HG02759 (cell line): ENCODE measurements around the gene MCF2L.

ENCODE experiments used
- ATAC-seq: cut with Tn5 transposase; IDR thresholded peaks from one replicate; pipeline ENCODE4 v1.9.1; 2021; ENCODE audit warnings: mild to moderate bottlenecking, moderate library complexity; ENCODE audit not compliant: unreplicated experiment

Gene MCF2L

DNA sequence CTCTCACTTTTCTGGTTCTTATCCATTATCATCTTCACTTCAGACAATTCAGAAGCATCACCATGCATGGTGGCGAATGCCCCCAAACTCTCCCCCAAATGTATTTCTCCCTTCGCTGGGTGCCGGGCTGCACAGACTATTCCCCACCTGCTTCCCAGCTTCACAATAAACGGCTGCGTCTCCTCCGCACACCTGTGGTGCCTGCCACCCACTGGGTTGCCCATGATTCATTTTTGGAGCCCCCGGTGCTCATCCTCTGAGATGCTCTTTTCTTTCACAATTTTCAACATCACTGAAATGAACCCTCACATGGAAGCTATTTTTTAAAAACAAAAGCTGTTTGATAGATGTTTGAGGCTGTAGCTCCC lies 150.8 kb downstream of the MCF2L start:
- no peak for ATAC-seq

DNA sequence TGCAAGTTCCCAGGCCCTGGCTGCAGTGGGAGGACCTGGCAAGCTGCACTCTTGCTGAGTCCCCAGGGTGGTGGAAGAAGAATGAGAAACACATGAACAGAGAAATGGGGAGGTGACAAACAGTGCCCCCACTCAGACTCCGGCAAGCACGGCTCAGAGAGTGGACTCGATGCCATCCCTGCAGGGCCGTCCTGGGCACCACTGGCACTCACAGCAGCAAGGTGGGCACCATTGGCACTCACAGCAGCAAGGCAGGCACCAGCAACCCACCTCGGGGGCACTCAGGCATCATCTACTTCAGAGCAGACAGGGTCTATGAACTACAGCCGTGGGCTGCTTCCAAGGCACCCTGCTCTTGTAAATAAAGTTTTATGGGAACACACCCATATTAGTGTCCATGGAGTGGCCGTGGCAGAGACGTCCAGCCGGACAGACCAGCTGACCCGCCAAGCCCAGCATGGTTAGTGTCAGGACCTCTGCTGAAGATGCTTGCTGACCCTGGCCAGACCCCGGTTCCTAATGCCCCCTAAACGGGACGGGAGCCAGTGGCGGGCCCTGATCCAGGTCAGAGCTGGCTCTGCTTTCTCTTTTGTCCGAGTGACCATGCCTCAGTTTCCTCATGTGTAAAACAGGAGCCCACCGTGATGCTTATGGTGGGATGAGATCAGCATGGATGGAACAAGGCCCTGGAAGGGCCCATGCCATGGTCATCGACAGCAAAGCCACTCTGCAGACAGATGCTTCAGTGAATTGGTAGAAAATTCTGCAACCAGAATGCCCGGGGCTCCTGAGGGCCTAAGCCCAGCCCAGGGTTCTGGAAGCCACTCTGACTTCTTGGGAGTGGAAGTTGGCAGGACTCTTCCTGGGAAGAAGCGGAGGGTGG lies 151.5 kb downstream of the MCF2L start:
- no peak for ATAC-seq

DNA sequence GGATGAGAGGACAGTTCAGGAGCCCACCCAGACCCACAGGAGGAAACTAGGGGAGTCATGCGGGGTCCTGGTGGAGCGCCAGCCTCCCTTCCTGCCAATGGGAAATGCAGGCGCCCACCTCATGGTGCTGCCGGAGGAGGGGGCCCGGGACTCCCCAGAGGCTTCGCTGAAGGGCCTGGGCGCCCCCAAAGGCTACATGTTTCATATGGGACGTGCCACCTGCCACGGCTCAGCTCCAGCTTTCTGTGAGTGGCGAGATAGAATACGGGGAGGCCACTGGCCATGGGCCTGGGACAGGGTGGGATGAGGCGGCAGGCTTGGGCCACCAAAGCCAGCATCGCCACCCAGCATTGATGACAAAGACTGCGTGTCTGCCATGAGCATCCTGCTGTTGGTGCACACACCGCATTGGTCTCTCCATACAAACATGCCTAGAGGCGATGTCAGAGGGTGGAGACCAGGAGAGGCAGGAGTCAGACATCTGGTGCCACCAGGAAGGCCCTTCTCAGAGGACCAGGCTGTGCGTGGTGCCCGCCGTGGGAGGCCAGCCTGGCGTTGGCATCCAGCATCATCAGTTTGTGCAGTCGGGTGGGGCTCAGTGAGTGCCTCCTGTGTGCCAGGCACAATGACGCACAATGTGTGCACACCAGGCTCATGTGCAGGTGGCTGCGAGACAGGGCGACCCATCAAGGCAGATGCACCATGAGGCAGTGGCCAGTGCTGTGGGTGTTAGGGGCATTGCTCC lies 152.3 kb downstream of the MCF2L start:
- no peak for ATAC-seq

DNA sequence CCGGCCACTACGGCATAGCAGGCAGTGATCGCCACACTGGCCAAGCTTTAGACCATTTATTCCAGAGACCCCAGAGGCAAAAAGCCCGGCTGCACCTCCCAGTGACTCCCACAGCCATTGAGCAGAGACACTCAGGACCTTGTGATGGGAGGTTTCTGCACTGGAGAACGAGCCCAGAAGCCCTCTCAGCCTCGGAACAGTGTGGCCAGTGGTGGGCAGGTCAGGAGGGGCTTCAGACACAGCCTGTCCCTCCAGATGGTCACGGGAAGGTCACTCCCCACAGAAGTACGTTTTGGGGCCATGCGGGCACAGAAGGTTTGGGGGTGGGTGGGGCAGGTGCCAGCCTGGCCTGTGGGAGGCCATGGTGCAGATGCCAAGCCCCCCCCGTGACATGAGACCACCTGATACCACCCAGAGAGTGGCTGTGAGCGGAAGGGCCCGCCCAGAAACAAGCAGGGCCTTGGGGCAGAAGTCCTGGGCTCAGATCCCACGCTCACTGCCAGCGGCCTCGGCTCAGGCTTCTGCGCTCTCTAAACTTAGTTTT lies 153.0 kb downstream of the MCF2L start:
- no peak for ATAC-seq

DNA sequence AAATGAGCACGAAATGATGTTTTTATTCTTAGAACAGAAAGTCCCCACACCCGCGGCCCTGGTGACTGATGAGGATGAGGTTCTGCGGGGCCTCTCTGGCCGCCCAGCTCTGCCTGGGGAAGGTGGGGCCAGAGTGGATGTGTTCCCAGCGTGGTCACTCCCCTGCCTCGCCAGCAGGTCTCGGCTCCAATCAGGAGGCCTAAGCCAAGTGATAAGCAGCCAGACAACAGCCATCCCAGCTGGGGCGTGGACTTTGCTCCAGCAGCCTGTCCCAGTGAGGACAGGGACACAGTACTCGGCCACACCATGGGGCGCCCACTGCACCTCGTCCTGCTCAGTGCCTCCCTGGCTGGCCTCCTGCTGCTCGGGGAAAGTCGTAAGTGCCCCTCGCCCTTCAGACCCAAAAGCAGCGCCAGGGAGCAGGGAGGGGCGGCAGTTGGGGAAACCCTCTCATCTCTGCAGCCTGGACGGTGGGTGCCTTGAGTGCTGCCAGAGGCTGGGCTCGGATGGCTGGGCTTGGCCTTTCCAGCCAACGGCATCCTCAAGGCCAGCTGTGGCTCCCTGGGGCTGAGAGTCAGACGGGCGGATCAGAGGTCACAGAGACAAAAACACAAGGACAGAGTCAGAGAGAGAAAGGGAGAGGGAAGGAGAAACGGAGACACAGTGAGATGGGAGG lies 153.7 kb downstream of the MCF2L start, which contains the start of gene F10:
F10 (plus strand) TSS at position 250 of the 676 bp plus-strand sequence; CDS start at position 307, 57 bp downstream.
- no peak for ATAC-seq

DNA sequence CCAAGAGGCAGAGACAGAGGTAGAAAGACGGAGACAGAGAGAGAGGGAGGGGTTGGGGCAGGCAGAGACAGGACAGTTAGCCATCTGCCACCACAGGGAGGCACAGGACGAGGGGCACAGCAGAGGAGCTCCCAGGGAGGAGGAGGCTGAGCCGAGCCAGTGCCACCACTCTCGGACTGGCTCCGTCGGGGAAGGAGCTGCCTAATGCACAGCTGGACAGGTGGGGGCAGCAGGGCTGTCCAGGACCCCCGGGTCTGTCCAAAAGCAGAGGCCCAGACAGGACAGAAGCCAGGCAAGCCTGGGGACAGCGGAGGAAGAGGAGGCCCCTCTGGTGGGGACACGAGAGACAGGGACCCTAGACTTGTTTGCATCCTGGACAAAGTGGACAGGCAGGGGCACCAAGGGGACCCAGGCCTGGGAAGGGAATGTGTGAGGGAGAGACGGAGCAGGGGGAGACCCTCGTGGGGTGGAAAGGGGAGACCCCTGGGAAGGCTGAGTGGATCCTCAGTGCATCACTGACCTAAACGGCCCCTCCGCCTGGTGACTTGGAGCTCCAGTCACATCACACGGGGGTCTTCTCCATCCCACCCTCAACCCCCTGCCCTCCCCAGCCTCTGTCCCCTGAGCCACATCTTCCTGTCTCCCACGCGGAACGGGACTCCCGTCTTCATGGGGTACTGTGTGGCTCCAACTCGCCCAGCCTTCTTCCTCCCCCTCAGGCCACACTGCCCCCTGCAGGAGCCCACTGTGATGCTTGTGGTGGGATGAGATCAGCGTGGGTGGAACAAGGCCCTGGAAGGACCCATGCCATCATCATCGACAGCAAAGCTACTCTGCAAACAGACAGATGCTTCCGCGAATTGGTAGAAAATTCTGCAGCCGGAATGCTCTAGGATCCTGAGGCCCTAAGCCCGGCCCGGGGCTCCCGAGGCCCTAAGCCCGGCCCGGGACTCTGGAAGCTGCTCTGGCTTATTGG lies 154.5 kb downstream of the MCF2L start:
- ATAC-seq = no peak

DNA sequence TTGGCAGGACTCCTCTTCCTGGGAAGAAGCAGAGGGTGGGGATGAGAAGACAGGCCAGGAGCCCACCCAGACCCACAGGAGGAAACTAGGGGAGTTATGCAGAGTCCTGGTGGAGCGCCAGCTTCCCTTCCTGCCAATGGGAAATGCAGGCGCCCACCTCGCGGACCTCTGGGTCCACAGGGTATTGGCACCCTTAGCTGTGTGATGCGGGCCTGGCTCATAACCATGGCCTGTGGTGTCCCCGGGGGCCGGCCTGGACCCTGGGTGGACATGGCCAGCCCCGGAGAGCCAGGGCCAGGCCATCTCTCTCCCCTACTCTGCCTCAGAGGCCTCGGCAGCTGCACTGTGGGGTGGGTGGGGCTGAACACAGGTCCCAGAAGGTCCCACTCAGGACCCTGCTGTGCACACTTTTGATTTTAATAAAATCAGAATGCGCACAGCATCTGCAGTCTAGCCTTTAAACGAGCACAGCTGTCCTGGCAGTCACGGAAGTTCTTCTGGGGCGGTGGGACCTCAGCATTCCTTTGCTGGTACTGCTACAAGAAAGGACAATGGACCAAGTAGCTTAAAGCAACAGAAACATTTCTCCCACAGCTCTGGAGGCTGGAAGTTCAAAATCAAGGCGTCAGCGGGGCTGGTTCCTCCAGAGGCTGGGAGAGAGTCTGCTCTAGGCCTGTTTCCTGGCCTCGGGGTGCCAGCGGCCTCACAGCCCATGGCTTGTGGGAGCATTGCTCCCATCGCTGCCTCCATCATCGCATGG lies 155.4 kb downstream of the MCF2L start:
- no peak for ATAC-seq

DNA sequence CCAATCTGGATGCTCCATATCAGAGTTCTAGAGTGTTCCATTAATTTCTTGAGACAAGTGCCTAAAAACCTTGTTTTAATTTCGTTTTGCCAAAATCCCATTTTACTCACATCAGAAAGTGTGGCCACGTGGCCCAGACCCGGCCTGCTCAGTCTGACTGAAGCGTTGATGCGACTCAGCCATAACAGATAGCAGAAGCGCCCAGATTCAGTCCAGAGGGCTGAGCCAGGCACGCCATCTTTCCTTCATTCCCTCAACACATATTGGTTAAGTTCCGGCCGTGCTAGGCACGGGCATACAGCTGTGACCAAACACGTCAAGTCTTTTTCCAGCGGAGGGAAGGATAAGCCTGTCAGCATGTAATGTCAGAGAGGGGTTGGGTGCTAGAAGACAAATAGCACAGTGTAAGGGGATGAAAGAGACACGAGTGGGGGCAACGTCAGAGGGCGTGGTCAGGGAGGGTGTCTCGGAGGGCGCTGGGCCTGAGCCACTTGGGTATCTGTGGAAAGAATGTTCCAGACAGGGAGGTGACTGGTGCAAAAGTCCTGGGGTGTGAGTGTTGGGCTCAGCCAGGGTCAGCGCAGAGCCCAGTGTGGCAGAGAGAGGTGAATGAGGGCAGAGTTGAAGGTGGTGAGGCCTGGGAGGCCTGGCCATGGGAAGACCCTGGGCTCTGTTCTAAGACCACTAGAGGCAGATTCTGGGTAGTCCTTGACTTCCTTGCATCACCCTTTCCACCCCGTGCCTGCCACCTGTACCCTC lies 156.7 kb downstream of the MCF2L start:
- ATAC-seq = no peak

DNA sequence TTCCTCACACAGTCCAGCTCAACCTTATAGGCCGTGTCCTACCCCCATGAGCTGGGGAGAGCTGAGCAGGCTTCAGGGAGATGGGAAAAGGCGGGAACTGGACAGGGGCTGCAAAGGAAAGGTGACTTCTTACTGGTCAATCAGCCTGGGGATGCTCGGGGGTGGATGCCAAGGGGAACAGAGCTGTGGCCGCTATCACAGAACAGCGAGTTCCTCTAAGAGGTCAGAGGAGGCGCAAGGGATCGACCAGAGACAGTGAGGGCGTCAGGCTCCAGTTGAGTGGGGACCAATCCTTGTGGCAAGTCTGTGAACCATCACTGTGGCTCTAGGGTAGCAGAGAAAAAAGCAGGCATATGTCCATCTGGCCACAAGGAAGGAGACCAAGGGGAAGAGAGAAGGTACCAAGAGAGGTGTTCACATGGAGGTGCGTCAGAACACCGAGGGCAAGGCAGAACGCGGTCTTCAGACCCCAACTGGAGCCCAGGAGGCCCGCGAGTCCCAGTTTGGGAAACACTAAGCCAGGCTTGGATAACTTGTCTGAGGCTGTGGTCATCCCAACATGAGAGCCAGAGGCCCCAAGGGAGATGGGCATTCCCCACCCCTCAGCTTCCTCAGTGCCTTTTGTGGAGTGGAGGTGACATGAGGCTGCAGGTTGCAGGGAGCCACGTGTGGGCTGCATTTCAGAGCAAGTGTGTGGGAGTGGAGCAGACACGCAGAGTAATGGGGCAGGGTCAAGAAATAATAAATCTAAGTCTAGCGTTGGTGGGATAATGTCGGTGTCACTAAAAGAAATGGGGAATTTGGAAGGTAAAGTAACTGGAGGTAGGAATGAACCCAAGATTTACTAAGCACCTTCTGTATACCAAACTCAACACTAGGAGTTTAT lies 157.5 kb downstream of the MCF2L start:
- no peak for ATAC-seq

DNA sequence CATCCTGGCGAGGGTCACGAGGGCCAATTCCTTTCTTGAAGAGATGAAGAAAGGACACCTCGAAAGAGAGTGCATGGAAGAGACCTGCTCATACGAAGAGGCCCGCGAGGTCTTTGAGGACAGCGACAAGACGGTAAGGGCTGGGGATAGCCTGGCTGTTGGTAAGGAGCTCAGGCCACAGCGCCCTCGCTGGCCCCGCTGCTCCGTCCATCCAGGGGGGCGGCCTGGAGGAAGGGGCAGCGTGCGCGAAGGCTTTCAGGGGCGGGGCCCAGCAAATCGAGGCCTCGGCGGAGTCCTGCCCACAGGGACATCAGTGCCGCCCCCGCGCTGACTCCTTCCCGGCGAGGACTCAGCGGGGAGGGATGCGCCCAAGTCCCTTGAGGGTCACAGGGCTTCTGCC lies 160.5 kb downstream of the MCF2L start:
- ATAC-seq = no peak

DNA sequence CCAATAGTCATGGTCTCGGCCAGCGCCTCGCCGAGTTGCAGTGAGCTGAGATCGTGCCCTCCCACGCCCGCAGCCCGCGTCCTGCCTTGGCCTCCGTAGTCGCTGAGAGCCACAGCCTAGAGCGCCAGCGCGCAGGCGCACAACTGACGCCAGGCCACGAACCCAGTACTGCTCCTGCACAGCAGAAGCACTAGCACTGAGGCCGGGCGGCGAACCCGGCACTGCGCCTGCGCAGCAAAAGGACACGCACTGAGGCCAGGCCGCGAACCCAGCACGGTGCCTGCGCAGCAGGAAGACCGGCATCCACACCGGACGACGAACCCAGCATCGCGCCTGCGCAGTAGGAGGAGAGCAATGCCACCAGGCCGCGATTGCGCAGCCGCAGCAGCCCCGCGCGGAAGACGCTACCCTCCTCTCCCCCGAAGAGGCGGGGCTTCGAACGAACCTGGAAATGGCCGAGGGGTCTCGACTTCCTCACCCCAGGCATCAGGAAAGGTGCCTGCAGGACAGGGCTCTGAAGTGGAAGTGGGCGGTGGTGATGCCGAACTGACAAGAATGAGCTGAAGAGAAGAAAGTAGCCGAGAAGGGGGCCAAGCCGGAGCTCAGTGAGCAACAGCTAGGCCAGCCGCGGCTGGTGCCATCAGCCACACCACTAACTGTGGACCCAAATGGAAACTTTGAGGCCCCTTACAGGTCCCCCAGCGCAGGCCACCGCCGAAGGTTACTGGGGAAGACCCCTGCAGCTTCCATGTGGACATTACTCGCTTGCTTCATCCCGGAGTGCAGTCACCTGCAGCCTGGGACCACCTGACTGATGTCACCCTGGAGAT lies 161.1 kb downstream of the MCF2L start:
- no peak for ATAC-seq

DNA sequence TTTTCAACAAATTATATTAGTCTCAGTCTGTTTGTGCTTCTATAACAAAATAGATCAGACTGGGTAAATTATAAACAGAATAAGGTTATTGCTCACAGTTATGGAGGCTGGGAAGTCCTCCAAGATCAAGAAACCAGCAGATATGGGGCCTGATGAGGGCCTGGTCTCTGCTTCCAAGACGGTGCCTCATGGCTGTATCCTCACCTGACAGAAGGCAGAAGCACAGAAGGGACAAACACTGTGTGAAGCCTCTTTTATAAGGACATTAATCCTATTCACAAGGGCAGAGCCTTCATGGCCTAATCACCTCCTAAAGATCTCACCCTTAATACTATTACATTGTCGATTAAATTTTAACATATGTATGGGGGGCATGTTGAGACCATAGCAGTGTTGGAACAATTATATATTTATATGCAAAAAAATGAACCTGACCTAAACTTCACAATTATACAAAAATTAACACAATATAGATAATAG lies 166.3 kb downstream of the MCF2L start:
- ATAC-seq = no peak

DNA sequence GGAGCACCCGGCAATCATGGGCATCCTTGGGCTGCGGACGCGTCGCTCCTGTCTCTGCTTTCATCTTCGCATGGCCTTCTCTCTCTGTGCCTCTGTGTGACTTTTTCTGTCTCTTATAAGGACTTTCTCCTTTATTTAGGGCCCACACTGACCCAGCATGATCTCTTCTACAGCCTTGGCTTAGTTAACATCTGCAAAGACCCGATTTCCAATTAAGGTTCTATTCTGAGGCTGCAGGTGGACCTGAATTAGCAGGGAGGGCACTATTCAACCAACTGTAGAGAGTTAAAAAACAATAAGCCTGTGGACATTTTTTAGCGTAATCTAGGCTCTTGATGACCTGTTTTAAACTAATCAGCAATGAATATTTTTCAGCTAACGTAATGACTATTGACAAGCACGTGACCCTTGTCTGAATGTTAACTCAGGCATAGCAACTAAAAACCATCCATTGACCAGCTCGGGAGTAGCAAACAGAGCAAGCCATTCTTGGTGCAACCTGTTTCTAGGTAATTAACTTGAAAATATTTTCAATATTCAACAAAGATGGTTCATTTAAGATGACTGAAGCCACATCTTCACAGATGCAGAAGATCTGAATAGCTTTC lies 168.8 kb downstream of the MCF2L start:
- ATAC-seq = no peak

DNA sequence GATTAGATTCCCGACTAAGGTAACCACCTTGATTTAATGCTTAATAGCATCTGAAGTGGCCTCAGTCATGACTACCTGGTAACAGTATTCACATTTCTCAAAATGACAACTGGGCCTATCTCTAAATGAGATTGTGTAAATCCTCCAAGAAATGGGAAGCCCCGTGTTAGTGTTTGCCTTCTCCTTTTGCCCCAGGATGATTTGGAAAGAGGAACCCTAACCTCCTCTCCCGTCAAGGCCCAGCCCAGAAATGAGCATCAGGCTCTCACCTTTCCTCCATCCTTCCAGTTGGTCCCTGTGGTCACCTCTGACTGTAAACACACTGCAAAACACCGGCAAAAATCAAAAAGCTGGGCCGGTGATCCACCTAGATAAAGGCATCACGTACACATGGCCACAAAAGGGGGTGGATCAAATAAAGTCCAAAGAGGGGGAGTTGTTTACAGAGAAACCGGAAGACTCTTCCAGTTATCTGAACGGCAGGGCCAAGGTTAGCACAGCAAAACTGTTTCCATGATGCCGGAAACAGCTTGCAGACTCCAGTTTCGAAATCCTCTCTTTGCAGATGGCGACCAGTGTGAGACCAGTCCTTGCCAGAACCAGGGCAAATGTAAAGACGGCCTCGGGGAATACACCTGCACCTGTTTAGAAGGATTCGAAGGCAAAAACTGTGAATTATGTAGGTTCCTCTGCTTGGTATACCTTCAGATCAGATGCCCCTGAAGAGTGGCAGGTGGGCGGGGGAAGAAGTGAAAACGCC lies 170.0 kb downstream of the MCF2L start:
- ATAC-seq = no peak

DNA sequence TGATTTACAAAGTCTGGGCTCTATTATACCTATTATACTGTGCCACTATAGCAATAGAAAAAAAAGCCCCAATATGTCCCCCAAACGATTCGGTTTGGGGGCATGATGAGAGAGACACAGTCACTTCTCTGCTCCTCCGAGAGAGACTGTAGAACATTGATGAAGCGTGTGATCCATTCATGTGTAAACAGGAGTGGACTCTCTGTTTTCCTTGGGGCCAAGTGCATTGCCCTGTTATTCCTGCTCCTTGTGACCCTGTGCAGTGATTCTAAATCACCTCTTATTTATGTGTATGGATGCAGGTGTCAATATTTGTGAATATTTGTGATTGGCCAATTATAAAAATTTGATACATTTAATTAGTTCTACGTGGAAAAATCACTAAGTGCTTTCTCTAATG lies 170.6 kb downstream of the MCF2L start:
- no peak for ATAC-seq
